ENCODE data around the gene CALHM1. TPM values are rescaled to one million over a fixed set of nuclear protein-coding genes. Genes with fewer than 3 reads are reported as not detected.

Gene CALHM1
- total RNA-seq, 1 donor from 2014 or later: not detected

- H3K27me3 Mint-ChIP-seq (ENCODE audit: unreplicated experiment): no peaks in the 10 kb centered on the region
- TF ChIP-seq CTCF (IDR thresholded peaks at IDR 0.05): no peak
- peaks cover 12% of the 10 kb centered on the region for H3K4me1 Mint-ChIP-seq (ENCODE audit: unreplicated experiment)
- no peak overlapping the region for H3K27ac Mint-ChIP-seq (ENCODE audit: unreplicated experiment)
- DNase-seq (ENCODE audit: extremely low spot score, unreplicated experiment): no peak
- no peak overlapping the region for H3K4me3 Mint-ChIP-seq (ENCODE audit: unreplicated experiment)
- no peaks in the 10 kb centered on the region for H3K36me3 Mint-ChIP-seq (ENCODE audit: unreplicated experiment)
- no peaks in the 10 kb centered on the region for H3K9me3 Mint-ChIP-seq (ENCODE audit: unreplicated experiment)
Observed at GRCh38 chr10:103455235-103455634, 3.5 kb downstream of the CALHM1 start.

- no peaks in the 10 kb centered on the region for H3K27me3 Mint-ChIP-seq (ENCODE audit: unreplicated experiment)
- no peak for DNase-seq (ENCODE audit: extremely low spot score, unreplicated experiment)
- no peak overlapping the region for H3K4me3 Mint-ChIP-seq (ENCODE audit: unreplicated experiment)
- peaks cover 24% of the 10 kb centered on the region for H3K4me1 Mint-ChIP-seq (ENCODE audit: unreplicated experiment)
- H3K36me3 Mint-ChIP-seq (ENCODE audit: unreplicated experiment): peaks cover 3% of the 10 kb centered on the region
- no peak overlapping the region for H3K27ac Mint-ChIP-seq (ENCODE audit: unreplicated experiment)
- no peaks in the 10 kb centered on the region for H3K9me3 Mint-ChIP-seq (ENCODE audit: unreplicated experiment)
- TF ChIP-seq CTCF (IDR thresholded peaks at IDR 0.05): no peak
Observed at GRCh38 chr10:103454026-103454425, 4.7 kb downstream of the CALHM1 start.

DNA sequence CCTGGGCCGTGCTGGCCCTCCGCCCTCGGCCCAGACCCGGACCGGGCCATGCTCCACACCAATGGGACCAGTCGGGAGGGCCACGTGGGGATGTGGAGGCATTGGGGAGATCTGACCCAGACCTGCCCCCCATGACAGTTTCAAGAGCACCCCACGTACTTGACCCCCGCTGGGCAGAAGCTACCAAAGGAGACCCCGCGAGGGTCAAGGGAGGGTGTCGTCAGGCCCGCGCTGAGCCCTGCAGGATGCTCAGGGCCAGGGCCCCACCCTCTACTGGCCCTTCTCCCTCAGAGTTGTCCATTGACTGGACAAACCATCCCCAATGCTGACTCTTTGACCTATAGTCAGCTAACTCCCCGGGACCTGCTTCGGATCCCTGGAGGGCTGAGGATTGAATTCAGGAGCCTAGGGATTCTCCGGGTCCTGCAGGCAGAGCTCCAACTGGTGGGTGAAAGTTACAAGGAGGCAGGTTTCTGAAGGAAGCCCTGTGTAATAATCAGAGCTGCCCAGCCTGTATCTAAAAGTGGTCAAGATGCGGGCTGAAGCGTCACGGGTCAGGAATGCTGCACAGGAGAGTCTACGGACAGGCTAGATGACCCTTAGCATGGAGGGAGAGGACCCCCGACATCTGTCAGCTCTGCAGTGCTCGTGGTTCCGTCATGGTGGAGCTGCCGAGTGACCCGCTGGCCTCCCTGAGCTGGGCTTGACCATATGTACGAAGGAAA, 6.0 kb downstream of the CALHM1 start:
- no peak overlapping the region for H3K4me3 Mint-ChIP-seq (ENCODE audit: unreplicated experiment)
- no peak for TF ChIP-seq CTCF (IDR thresholded peaks at IDR 0.05)
- H3K36me3 Mint-ChIP-seq (ENCODE audit: unreplicated experiment): peaks cover 3% of the 10 kb centered on the region
- no peak overlapping the region for H3K27ac Mint-ChIP-seq (ENCODE audit: unreplicated experiment)
- no peaks in the 10 kb centered on the region for H3K27me3 Mint-ChIP-seq (ENCODE audit: unreplicated experiment)
- H3K9me3 Mint-ChIP-seq (ENCODE audit: unreplicated experiment): no peaks in the 10 kb centered on the region
- H3K4me1 Mint-ChIP-seq (ENCODE audit: unreplicated experiment): peaks cover 35% of the 10 kb centered on the region
- no peak for DNase-seq (ENCODE audit: extremely low spot score, unreplicated experiment)

DNA sequence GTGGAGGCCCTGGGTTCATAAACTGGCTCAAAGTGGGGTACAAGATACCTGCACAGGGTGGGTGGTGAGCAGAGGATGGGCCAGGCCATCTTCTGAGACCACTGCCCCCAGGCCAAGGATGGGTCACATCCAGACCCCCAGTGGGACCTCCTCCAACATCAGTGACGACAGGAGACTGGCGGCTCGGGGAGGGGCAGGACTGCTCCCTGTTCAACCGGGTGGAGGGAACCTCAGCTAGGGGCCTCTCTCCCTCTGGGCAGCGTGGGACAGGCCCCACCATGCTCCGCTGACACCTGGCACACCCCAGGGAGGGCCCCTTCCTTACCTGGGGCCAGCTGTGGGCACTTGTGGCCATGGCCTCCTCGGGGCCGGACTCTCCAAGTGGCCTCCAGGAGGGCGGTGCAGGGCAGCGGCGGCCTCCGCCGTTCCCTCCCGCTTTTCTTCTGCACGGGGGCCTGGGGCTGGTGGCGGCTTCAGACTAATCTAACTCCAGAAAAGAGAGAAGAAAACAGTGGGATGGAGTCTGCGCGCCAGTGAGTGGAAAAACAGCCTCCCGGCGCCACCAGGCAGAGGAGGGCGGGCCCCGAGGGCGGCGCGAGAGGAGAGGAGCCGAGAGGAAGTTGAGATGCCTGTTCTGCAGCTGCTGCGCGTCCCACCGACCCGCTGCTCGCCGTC, 6.7 kb downstream of the CALHM1 start, which contains the start of gene CALHM2:
Gene CALHM2 (minus strand): TSS at position 540 of the 675 bp plus-strand sequence. CDS start 2,429 bp downstream, outside the sequence.
- no peaks in the 10 kb centered on the region for H3K27me3 Mint-ChIP-seq (ENCODE audit: unreplicated experiment)
- TF ChIP-seq CTCF (IDR thresholded peaks at IDR 0.05): no peak
- no peak for DNase-seq (ENCODE audit: extremely low spot score, unreplicated experiment)
- H3K36me3 Mint-ChIP-seq (ENCODE audit: unreplicated experiment): peaks cover 4% of the 10 kb centered on the region
- H3K9me3 Mint-ChIP-seq (ENCODE audit: unreplicated experiment): no peaks in the 10 kb centered on the region
- H3K27ac Mint-ChIP-seq (ENCODE audit: unreplicated experiment): peak within 1 kb of the TSS; percentile 83
- peaks cover 35% of the 10 kb centered on the region for H3K4me1 Mint-ChIP-seq (ENCODE audit: unreplicated experiment)
- peak within 1 kb of the TSS; percentile 38 for H3K4me3 Mint-ChIP-seq (ENCODE audit: unreplicated experiment)

GRCh38 chr10:103451091-103451813, 7.4 kb downstream of the CALHM1 start:
- DNase-seq (ENCODE audit: extremely low spot score, unreplicated experiment): no peak
- H3K9me3 Mint-ChIP-seq (ENCODE audit: unreplicated experiment): no peaks in the 10 kb centered on the region
- H3K4me3 Mint-ChIP-seq (ENCODE audit: unreplicated experiment): peak overlapping the region; percentile 38
- no peaks in the 10 kb centered on the region for H3K27me3 Mint-ChIP-seq (ENCODE audit: unreplicated experiment)
- H3K36me3 Mint-ChIP-seq (ENCODE audit: unreplicated experiment): peaks cover 7% of the 10 kb centered on the region
- peaks cover 36% of the 10 kb centered on the region for H3K4me1 Mint-ChIP-seq (ENCODE audit: unreplicated experiment)
- no peak for TF ChIP-seq CTCF (IDR thresholded peaks at IDR 0.05)
- H3K27ac Mint-ChIP-seq (ENCODE audit: unreplicated experiment): peak overlapping the region; percentile 83

Data from osteocyte (in vitro differentiated cells).